Ectodermal cell (in vitro differentiated cells): Measurements from ENCODE around the gene TMEM132C.

Experiments
- H3K27ac ChIP-seq: 2 replicates; pipeline ENCODE4 v1.7.0; 2013; ENCODE audit warnings: mild to moderate bottlenecking, low read depth, low read length; ENCODE audit not compliant: insufficient read depth, poor library complexity, severe bottlenecking
- H3K27me3 ChIP-seq: 2 replicates; pipeline ENCODE4 v1.7.0; 2013; ENCODE audit warnings: mild to moderate bottlenecking, low read length; ENCODE audit not compliant: insufficient read depth, control insufficient read depth, poor library complexity, severe bottlenecking
- H3K36me3 ChIP-seq: one replicate; pipeline ENCODE4 v1.7.0; 2013; ENCODE audit warnings: low read length; ENCODE audit not compliant: control insufficient read depth, insufficient read depth
- H3K4me1 ChIP-seq: one replicate; pipeline ENCODE4 v1.7.0; 2013; ENCODE audit warnings: low read length; ENCODE audit not compliant: control insufficient read depth, insufficient read depth
- H3K4me3 ChIP-seq: 2 replicates; pipeline ENCODE4 v1.7.0; 2013; ENCODE audit warnings: low read depth, low read length, control low read depth; ENCODE audit not compliant: insufficient read depth
- H3K9me3 ChIP-seq: 2 replicates; pipeline ENCODE4 v1.7.0; 2013; ENCODE audit warnings: mild to moderate bottlenecking, low read length, moderate library complexity; ENCODE audit not compliant: control insufficient read depth
- WGBS, 2 experiments: methylation state at CpG; one replicate each; pipeline ENCODE4 v1.1.7; 2013; ENCODE audit warnings: missing lambda C conversion rate in 2 of 2; 5-methylcytosine and 5-hydroxymethylcytosine counted together

TMEM132C gene

GRCh38 chr12:128337071-128337345, 70.0 kb downstream of the TMEM132C start:
- H3K27me3 ChIP-seq, result no peaks in the 10 kb centered on the region
- 49 to 53% methylated on average over 3 to 4 of the region's 4 CpGs for WGBS, 2 experiments
- H3K4me1 ChIP-seq, result peaks cover 39% of the 10 kb centered on the region
- no peak overlapping the region for H3K4me3 ChIP-seq
- H3K27ac ChIP-seq, result peak overlapping the region; percentile 87
- no peaks in the 10 kb centered on the region for H3K9me3 ChIP-seq
- no peaks in the 10 kb centered on the region for H3K36me3 ChIP-seq

- Histone ChIP-seq H3K27me3 (no peaks in the 10 kb centered on the region), H3K36me3 (no peaks in the 10 kb centered on the region), H3K4me3 (peak overlapping the region; percentile 11), H3K4me1 (peaks cover 39% of the 10 kb centered on the region), H3K27ac (peak overlapping the region; percentile 87), H3K9me3 (no peaks in the 10 kb centered on the region)
- whole genome bisulfite sequencing, 2 experiments, result 12 to 13% methylated on average over 9 to 10 of the region's 10 CpGs
Measured at GRCh38 chr12:128337431-128338170, 70.6 kb downstream of the TMEM132C start.

DNA sequence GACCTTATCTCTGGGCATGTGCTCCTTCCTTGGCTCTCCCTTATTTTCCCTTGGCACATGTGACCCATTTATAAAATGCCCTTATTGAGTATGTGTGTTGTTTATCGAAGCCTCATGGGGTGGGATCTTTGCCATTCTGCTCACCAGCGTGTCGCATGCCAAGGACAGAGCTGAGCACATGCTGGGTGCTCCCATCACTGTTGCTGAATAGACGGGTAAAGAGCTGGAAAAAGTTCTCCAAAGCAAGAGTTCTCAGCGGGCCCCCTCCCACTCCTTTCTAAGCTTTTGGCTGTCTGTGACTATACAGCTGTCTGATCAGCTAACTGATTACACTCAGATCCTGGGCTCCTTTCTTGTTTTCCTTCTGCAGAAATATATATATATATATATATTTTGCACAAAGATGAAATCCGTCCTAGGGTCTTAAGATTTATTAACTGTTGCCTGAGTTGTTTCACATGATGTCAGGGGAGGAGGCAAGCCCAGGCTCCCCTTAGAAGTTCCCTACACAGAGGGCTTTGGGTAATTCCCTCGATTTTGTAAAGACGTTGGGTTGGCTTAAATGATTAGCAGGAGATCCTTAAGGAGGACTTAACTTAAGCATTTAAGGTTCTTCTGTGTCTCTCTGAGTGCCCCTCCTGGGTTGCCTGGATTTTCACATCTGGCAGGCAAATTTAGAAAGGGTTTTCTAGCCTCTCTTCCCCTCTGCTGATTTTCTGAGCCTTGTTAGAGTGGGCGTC, 71.6 kb downstream of the TMEM132C start:
- Histone ChIP-seq H3K4me3 (no peak overlapping the region), H3K27ac (peak overlapping the region; percentile 87)

GRCh38 chr12:128339126-128339520, 72.2 kb downstream of the TMEM132C start:
- no peak overlapping the region for H3K4me3 ChIP-seq
- H3K9me3 ChIP-seq, result no peaks in the 10 kb centered on the region
- peaks cover 39% of the 10 kb centered on the region for H3K4me1 ChIP-seq

More for the DNA sequence above, 71.6 kb downstream of the TMEM132C start:
- 7 to 12% methylated on average over 9 of the region's 9 CpGs for WGBS, 2 experiments
- no peaks in the 10 kb centered on the region for H3K27me3 ChIP-seq
- peaks cover 39% of the 10 kb centered on the region for H3K4me1 ChIP-seq
- no peaks in the 10 kb centered on the region for H3K36me3 ChIP-seq
- H3K9me3 ChIP-seq, result no peaks in the 10 kb centered on the region

GRCh38 chr12:128339631-128340030, 72.7 kb downstream of the TMEM132C start:
- Histone ChIP-seq H3K36me3 (no peaks in the 10 kb centered on the region), H3K27me3 (no peaks in the 10 kb centered on the region), H3K4me1 (peaks cover 39% of the 10 kb centered on the region), H3K4me3 (no peak overlapping the region), H3K27ac (peak overlapping the region; percentile 87), H3K9me3 (no peaks in the 10 kb centered on the region)
- WGBS, 2 experiments, result 78 to 88% methylated on average over 1 of the region's 1 CpG

More at GRCh38 chr12:128339126-128339520, 72.2 kb downstream of the TMEM132C start:
- peak overlapping the region; percentile 87 for H3K27ac ChIP-seq
- H3K36me3 ChIP-seq, result no peaks in the 10 kb centered on the region
- no peaks in the 10 kb centered on the region for H3K27me3 ChIP-seq
- WGBS, 2 experiments, result 0 to 1% methylated on average over 6 of the region's 6 CpGs

- WGBS, 2 experiments, result 76 to 81% methylated on average over 12 of the region's 12 CpGs
- Histone ChIP-seq H3K36me3 (no peaks in the 10 kb centered on the region), H3K27ac (no peak overlapping the region), H3K4me3 (no peak overlapping the region), H3K27me3 (no peaks in the 10 kb centered on the region), H3K9me3 (peaks cover 3% of the 10 kb centered on the region), H3K4me1 (peaks cover 10% of the 10 kb centered on the region)
Measured at GRCh38 chr12:128353301-128353700, 86.3 kb downstream of the TMEM132C start.

DNA sequence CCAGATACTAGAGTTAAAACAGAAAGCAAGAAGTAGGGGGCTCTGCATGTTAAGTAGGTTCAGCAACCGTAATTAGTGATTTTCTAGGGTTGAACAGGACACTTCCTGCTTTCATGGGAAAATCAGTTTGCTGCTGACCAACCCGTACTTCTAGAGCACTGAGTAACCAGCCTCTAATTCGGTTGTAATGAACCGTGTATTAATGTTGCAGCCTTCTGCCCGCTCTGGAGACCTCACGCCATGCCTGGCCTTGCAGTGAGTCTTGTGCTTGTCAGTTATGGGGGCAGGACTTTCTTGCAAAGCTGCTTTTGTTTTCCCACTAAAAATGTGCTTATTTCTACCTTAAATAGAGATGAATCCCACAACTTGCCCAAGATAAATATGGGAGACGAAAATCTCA, 89.6 kb downstream of the TMEM132C start:
- H3K4me3 ChIP-seq, result no peak overlapping the region
- no peaks in the 10 kb centered on the region for H3K36me3 ChIP-seq
- no peak overlapping the region for H3K27ac ChIP-seq
- H3K4me1 ChIP-seq, result peaks cover 18% of the 10 kb centered on the region
- peaks cover under 1% of the 10 kb centered on the region for H3K9me3 ChIP-seq
- WGBS, 2 experiments, result 93 to 94% methylated on average over 6 to 7 of the region's 7 CpGs
- H3K27me3 ChIP-seq, result no peaks in the 10 kb centered on the region

DNA sequence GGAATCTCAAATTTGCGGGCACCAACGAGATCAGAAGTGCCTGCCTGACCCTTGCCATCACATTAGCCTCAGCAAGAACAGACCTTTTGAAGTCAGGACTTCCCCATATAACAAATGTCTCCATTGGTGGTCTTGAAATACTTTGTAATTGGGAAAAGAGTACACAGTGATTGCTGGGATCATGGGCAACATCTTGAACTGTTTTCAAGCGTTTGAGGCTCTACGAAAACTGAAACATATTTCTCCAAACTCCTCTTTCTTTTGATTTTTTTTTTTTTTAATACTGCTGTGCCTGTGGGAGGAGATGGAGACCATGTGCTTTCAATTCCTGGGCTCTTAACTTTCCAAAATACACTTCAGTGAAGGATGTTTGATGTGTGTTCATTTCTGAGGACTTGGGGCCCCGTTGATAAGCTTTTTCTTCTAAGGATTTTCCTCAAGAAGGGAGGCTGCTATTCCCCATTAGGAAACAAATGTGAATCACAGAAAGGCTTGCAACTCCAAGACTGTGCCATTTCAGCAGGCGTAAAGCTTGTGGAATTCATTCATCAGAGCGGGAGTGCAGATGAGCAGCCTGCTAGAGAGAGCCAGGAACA, 94.5 kb downstream of the TMEM132C start:
- peaks cover 51% of the 10 kb centered on the region for H3K4me1 ChIP-seq
- H3K36me3 ChIP-seq, result no peaks in the 10 kb centered on the region
- H3K27me3 ChIP-seq, result no peaks in the 10 kb centered on the region
- WGBS, 2 experiments, result 78 to 79% methylated on average over 7 of the region's 7 CpGs
- no peak overlapping the region for H3K4me3 ChIP-seq
- no peak overlapping the region for H3K27ac ChIP-seq
- H3K9me3 ChIP-seq, result no peaks in the 10 kb centered on the region

- Histone ChIP-seq H3K36me3 (no peaks in the 10 kb centered on the region), H3K27ac (no peak overlapping the region), H3K27me3 (no peaks in the 10 kb centered on the region), H3K9me3 (no peaks in the 10 kb centered on the region), H3K4me1 (peaks cover 48% of the 10 kb centered on the region), H3K4me3 (no peak overlapping the region)
- 76% methylated on average over 5 of the region's 6 CpGs for WGBS, 2 experiments
Measured at GRCh38 chr12:128365032-128365431, 98.1 kb downstream of the TMEM132C start.

DNA sequence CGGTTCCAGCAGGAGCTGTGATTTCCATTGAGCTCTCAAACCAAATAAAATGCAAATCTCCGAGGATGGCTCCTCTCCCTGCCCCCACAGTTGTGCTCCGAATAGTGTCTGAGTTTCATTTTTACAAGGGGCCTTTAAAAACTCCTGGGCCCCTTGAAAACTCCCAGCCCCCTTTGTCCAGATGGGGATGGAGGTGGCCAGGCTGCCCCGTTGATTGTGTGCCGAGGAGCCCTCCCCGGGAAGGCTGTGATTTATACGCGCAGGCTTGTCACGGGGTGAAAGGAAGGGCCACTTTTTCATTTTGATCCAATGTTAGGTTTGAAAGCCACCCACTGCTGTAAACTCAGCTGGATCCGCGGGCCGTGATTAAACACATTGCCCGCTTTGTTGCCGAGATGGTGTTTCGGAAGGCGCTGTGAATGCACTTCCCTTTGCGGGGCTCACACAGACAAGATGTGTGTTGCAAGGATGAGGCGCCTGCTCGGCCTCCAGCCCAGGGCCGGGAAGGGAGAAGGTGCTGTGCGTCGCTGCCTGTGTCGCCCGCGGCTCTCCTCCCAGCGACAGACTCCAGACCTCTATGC, 98.8 kb downstream of the TMEM132C start:
- 7% methylated on average over 26 of the region's 26 CpGs for WGBS, 2 experiments
- Histone ChIP-seq H3K36me3 (no peaks in the 10 kb centered on the region), H3K27ac (peak overlapping the region; percentile 61), H3K9me3 (no peaks in the 10 kb centered on the region), H3K4me3 (peak overlapping the region; percentile 18), H3K27me3 (no peaks in the 10 kb centered on the region), H3K4me1 (peaks cover 48% of the 10 kb centered on the region)
